ENCODE data around the gene NPLOC4.

- TF ChIP-seq, protein P1, sequence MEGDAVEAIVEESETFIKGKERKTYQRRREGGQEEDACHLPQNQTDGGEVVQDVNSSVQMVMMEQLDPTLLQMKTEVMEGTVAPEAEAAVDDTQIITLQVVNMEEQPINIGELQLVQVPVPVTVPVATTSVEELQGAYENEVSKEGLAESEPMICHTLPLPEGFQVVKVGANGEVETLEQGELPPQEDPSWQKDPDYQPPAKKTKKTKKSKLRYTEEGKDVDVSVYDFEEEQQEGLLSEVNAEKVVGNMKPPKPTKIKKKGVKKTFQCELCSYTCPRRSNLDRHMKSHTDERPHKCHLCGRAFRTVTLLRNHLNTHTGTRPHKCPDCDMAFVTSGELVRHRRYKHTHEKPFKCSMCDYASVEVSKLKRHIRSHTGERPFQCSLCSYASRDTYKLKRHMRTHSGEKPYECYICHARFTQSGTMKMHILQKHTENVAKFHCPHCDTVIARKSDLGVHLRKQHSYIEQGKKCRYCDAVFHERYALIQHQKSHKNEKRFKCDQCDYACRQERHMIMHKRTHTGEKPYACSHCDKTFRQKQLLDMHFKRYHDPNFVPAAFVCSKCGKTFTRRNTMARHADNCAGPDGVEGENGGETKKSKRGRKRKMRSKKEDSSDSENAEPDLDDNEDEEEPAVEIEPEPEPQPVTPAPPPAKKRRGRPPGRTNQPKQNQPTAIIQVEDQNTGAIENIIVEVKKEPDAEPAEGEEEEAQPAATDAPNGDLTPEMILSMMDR (IDR thresholded peaks at IDR 0.05; ENCODE audit: insufficient read depth, low read length, poor library complexity, severe bottlenecking), result no peak
- TF ChIP-seq EZH2phosphoT487 (conservative IDR thresholded peaks at IDR 0.05; ENCODE audit: low read length), result no peak
Observed at GRCh38 chr17:81533339-81534141, 103.4 kb downstream of the NPLOC4 start.
